VCaP (cell line): ENCODE data around the gene LTBP3.
A peak's percentile ranks its signal among the peaks of the same experiment; 100 is the strongest.
"Not testable (repeated sequence)": the region's sequence is repeated elsewhere in the genome, so short reads cannot be mapped to it uniquely, and the experiment has no call there.

Experiments
- H3K27ac ChIP-seq: fragments of 450-650 bp; 2 replicates; pipeline ENCODE4 v1.5.1; 2017
- CTCF ChIP-seq: fragments of 450-650 bp; conservative IDR thresholded peaks from 2 replicates; pipeline ENCODE4 v1.5.1; 2017; ENCODE audit warnings: mild to moderate bottlenecking, moderate library complexity

The LTBP3 gene

GRCh38 chr11:65526744-65527143 is 31.4 kb downstream of the LTBP3 start:
- no peak for TF ChIP-seq CTCF
- H3K27ac ChIP-seq = peak overlapping the region; percentile 95

- no peak for TF ChIP-seq CTCF
- H3K27ac ChIP-seq = peak overlapping the region; percentile 95
These were observed 32.3 kb downstream of the LTBP3 start for GRCh38 chr11:65525546-65526480.

GRCh38 chr11:65524741-65525545 is 33.2 kb downstream of the LTBP3 start, which contains the start of gene SCYL1:
Gene SCYL1, plus strand, starts transcription at chr11:65525083. Its CDS starts 71 bp downstream, at chr11:65525154.
- no peak for TF ChIP-seq CTCF
- H3K27ac ChIP-seq = peak within 1 kb of the TSS; percentile 95

GRCh38 chr11:65524014-65524740 is 34.0 kb downstream of the LTBP3 start:
- H3K27ac ChIP-seq = peak overlapping the region; percentile 51
- TF ChIP-seq CTCF = no peak

- peak overlapping the region; percentile 51 for H3K27ac ChIP-seq
These were observed 34.6 kb downstream of the LTBP3 start for GRCh38 chr11:65523631-65523968.

- H3K27ac ChIP-seq = peak overlapping the region; percentile 51
These were observed 35.2 kb downstream of the LTBP3 start for GRCh38 chr11:65522718-65523630.

GRCh38 chr11:65521777-65522521 is 36.2 kb downstream of the LTBP3 start:
- peak overlapping the region; percentile 51 for H3K27ac ChIP-seq

- not testable (repeated sequence) for H3K27ac ChIP-seq
These were observed 39.1 kb downstream of the LTBP3 start for GRCh38 chr11:65518941-65519549.
